SW480 (cell line): ENCODE measurements around the gene TAS1R1.

Experiments used
- DNase-seq: peaks from one replicate; pipeline ENCODE4 v3.0.0-alpha.2; 2016; ENCODE audit warnings: low spot score

Gene TAS1R1

DNA sequence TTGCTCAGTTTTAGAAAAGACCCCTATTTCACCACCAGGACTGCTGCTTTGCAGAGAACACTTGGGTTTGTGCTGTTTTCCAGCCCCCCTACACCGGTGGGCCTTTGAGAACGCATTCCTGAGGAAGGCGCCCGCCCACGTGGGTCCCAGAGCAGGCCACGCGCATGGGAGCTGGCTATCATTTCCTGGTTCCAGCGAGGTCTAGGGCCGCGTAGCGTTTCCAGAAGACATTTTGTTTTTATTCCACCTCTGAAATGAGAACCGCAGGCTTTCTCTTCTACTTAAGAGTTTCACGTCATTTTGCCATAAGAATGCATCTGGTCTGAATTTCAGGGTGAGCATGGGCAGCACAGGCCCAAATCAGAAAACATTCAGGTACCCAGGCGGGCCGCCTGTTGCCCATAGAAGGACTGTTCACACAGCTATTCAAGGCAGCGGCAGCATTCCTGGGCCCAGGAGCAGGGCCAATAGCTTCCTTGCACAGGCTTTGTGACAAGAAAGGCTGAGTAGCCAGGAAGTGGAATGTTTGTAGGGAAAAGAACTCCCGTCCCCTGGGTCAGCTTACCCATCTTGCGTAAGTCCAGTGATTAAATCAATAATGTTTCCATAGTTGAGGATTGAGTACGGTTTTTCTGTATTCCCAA is 48.9 kb downstream of the TAS1R1 start:
- peak; percentile 68 for DNase-seq

DNA sequence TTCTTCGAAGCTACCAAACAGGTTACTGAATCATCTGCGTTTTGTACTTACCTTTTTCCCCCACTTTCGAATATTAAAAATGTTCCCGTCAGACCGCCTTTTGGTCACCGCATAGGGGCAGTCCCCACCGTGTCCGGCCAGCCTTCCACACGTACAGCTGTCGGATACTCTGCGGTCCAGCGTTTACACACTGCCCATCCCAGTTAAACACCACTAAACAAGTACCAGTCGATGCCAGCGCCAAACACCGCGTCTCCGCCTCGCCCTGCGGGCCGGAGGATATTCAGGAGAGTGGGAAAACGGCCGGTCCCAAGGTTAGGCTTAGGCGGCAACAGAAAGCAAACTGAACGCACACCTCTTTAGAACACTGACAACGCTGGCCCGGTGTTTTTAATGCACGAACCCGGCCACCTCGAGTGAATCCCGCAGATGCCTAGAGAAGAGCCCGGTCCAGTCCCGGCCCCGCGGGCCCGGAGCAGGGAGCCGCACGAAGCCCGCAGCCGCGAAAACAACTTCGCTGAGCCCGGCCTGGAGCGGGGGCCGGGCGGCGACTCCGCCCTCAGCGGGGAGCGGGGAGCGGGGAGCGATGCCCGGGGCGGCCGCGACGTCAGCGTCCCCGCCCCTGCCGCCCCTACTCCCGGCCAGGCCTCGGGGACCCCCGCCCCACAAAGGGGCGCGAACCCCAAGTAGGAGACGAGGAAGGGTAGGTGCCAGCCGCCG is 57.7 kb downstream of the TAS1R1 start:
- peak; percentile 72 for DNase-seq

DNA sequence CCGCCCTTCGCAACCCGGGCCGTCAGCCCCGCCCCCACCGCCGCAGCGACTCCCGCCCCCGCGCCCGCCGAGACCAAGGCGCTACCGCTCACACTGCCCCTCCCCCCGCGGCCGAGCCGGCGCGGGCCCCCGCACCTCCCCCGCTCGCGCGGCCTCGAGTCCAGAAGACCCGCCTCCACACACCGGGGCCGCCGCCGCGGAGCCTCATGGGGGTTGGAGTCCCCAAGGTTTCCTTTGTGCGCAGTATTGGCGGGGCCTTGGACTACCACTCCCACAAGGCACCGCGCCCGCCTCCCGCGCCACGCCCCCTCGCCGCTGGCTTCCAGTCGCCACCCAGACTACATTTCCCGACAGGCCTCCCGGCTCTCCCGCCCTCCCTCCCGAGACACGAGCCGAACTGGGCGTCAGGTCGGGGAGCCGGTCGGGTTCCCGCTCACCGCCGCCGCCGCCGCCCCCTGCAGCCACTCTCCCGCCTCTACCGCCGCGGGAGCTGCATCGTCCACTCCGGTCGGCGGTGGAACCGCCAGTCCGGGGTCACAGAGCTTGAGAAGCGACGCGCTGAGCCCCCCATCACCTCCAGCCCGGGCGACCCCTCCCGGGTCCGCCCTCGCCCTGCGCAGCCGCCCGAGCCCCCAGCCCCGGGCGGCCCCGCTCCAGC is 58.4 kb downstream of the TAS1R1 start, which contains the start of gene PHF13:
Gene PHF13, plus strand, starts transcription at position 371 of the 658 bp plus-strand sequence. CDS start 336 bp downstream, outside the sequence.
- peak; percentile 98 for DNase-seq

DNA sequence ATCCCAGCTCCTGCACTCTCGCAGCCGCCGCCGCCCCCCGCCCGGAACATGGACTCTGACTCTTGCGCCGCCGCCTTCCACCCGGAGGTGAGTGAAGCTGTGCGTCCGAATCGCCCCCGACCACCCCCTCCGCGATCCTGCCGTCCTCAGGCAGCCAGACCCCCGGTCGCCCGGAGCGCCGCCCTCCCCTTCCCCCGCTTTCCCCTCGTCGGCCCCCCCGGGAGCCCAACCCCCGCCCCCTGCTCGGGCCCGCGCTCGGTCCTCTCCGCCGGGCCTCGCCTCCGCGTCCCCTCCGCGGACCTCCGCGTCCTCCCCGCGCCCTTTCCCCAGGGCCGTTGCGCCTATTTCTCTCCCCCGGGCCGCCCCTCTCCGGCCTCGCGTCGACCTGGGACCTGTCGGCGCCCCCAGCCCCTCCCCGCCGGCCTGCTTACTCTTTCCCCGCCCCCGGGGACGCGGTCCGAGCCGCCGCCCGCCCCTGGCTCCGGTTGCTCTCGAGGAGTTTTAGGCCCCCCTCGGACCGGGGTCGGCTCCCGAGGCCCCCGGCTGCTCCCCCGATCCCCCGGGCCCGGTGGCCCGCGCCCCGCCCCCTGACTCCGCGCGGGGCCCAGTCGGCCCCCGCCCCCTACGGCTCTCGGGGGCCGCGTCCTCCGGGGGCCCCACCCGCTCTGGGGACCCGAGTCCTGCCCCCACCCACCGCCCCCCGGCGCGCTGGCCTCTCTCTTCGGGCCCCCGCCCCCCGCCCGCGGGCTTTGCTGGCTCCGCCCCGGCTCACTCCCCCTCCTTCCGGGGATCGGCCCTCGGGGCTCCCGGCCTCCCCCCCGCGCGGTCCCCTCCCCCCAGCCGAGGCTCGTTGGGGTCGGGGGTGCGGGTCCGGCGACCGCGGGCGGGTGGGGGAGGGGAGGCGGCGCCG is 59.2 kb downstream of the TAS1R1 start:
- DNase-seq = no peak

DNA sequence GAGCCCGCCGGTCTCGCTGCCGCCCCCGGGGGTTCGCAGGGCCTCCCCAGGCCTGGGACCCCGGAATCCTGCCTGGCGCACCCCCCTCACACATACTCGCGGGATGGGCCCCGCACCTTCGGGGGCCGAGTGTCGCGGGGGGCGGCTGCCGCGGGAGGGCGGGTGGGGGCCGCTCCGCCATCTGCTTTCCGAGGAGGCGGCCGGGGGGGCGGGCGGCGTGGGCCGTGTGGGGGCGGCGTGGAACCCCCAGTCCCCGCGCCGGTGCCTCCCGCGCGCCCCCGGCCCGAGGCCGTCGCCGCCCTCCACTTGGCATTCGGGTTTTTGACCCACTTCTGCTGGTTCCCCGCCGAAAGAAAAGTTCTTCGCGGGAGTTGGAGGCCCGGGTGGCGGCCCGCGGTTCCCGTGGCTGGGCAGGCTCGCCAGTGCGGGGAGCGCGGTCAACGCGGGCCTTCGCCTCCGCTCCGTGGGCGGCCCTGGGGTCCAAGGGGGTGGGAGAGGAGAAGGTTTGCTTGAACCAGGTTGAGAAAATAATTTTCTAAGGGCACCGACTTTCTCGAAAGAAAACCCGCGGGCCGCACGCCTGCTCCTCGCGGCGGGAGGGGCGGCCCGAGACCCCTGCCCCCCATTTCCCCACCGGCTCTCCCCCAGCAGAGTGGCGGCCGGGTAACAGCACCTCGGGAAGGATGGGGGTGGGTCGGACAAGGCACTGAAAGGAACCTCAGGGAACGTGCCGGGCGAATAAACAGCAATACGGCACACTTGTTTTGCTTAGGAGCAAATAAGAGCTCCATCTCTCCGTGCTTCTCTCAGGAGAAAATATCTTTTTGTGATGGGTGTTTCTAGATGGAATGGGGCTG is 60.0 kb downstream of the TAS1R1 start:
- DNase-seq = no peak

DNA sequence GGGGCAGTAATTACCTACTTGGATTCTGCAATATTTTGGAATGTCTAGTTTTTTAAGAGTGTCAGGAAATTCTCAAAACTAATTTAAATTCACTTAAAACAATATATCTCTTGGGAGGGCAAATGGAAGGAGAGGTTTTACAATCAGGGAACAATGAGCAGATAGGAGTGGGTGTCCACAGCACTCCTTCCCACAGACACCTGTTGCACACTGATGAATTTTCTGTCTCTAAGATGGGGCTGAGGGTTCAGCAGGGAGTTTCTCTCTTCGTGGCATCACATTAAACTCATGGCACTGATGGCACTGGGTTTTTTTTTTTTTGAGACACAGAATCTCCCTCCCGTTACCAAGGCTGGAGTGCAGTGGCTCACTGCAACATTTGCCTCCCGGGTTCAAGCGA is 63.9 kb downstream of the TAS1R1 start:
- DNase-seq = no peak

DNA sequence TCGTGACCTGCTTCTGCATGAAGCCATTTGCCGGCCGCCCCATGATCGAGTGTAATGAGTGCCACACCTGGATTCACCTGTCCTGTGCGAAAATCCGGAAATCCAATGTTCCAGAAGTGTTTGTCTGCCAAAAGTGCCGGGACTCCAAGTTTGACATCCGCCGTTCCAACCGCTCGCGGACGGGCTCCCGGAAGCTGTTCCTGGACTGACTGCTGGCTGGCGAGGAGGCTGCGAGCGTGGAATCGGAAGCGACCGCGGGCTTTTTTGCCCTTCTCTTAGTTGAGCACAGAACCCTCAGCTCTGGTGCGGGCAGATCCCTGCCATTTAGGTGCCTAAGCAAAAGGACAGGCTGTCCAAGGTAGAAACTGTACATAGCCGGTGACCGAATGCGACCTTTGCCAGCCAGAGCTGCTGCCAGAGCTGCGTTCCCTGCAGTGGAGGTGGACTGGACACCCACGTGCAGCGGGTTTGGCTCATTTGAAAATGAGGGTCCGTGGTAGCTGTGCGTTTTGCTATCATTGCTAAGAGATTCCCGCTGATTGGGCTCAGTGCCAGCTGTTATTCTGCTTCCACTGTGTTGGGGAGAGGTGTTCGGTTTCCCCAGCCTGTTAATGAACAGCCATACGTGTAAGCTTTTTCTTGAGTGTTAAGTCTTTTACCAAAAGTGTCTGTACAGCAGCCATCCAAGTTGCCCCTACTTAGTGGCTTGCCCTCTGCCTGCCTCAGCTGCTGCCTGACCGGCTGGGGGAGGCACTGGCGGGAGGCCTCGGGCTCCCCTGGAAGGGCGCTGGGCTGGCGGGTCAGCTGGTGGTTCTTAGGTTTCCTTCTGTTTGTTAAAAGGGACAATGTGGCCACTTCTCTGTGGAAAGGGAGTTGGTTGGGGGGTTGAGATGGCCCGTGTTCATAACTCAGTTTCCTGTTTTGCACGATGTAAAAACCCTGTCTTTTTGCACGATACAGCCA is 66.6 kb downstream of the TAS1R1 start:
- no peak for DNase-seq

GRCh38 chr1:6622396-6623152 is 67.5 kb downstream of the TAS1R1 start:
- no peak for DNase-seq

GRCh38 chr1:6623269-6623965 is 68.3 kb downstream of the TAS1R1 start:
- DNase-seq = no peak

GRCh38 chr1:6624710-6625583 is 69.8 kb downstream of the TAS1R1 start, which contains the start of gene THAP3:
Gene THAP3, plus strand, starts transcription at chr1:6624868. Its CDS starts 351 bp downstream, at chr1:6625219.
- peak; percentile 82 for DNase-seq

DNA sequence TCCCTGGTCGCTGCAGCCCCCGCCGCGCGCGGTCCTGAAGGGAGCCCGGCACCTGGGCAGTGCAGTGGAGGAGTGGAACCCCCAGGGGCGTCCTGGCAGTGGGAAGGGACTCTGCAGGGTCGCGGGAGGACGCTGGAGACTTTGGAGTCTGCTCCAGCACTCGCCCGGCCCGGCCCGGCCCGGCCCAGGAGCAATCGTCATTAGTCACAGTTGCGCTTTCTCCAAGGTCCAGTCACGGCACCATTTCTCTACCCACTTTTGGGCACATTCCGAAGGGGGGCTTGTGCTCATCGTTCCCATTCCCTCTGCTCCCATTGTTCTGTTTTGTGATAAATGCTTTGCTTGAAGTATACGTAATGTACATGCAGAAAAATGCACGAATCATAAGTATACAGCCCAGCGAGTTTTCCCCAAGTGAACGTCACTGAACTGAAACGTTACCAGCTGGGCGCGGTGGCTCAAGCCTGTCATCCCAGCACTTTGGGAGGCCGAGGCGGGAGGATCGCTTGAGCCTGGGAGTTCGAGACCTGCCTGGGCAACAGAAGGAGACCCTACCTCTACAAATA is 70.6 kb downstream of the TAS1R1 start:
- DNase-seq = no peak

GRCh38 chr1:6627031-6627430 is 71.9 kb downstream of the TAS1R1 start:
- DNase-seq = no peak

DNA sequence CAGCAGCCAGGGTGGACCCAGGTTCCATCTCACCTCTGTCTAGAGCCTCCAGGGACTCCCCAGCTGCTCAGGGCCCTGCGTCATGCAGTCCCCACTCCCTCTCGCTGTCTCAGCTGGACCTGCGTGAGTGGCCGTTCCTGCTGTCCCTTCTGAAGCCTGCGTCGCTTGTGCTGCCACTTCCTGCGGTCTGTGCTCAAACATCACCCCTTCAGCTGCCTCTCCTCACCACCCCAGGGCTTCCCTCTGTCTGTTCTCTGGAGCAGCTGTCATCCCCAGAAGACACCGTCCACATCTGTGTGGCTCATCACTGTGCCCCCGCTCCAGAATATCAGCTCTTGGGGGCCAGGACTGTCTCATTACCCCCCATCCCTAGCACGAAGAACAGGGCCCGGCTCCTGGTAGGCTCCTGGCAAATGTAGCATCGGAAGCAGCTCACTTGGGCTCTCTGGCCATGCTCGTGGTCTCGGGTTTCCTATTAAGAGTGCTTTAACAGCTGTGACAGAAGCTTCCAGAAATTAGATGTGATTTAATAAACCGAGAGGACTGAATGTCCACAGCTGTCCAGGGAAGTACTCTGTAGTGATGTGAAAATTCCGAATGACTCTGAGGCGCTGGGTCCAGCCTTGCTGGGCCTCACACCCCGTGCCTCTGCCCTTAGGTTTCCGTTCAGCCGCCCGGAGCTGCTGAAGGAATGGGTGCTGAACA is 72.9 kb downstream of the TAS1R1 start:
- DNase-seq = no peak

- no peak for DNase-seq
These were observed 73.9 kb downstream of the TAS1R1 start for GRCh38 chr1:6628971-6629479.
